Mucosa of descending colon (tissue), 3 donors: Measurements from ENCODE around the gene PLXNA3. TPM values are rescaled to one million over a fixed set of nuclear protein-coding genes. Genes with fewer than 3 reads are reported as not detected.

Experiments used
- ATAC-seq: fragments of 200-7000 bp; cut with Tn5 transposase; one replicate; pipeline ENCODE4 v1.9.1; 2020; ENCODE audit warnings: mild to moderate bottlenecking, moderate library complexity
- DNase-seq, 3 donors: peaks; one replicate each; pipeline ENCODE4 v3.0.0-alpha.2; 2020
- H3K36me3 ChIP-seq: fragments of 200-600 bp; one replicate; pipeline ENCODE4 v1.8.0; 2021; ENCODE audit warnings: low read depth, mild to moderate bottlenecking
- H3K4me1 ChIP-seq: fragments of 200-600 bp; one replicate; pipeline ENCODE4 v1.8.0; 2021; ENCODE audit warnings: low read depth, mild to moderate bottlenecking
- H3K4me3 ChIP-seq: fragments of 200-600 bp; one replicate; pipeline ENCODE4 v1.8.0; 2021; ENCODE audit warnings: mild to moderate bottlenecking
- H3K9me3 ChIP-seq: fragments of 200-600 bp; one replicate; pipeline ENCODE4 v1.8.0; 2021; ENCODE audit warnings: mild to moderate bottlenecking
- intact Hi-C, 2 donors: fragments of 100-400 bp; cut with DNase I in 1 of 2; cut with micrococcal nuclease in 1 of 2; formaldehyde crosslinking; loops; one replicate each; pipeline versions ENCODE4 v1.11.0 to v1.11.1; 2022; cut with DNase I, micrococcal nuclease
- total RNA-seq, 3 donors: library from RNA; stranded (reverse); fragmentation: NEBNext Ultra II Directional in 2 of 3; extraction: Animal tissue kit (Norgen Biotek cat#: 25700) in 2 of 3; gene quantifications; one replicate each; pipeline versions ENCODE4 v1.2.1 to v1.2.4, GENCODE V29; 2021 to 2023
- TF ChIP-seq, protein P1 (sequence below): fragments of 200-600 bp; IDR thresholded peaks from one replicate; pipeline ENCODE4 v1.8.0; 2022; ENCODE audit warnings: antibody characterized with exemption, mild to moderate bottlenecking
- donor health status: DM: no; HTN: no; CAD: no; lungs with moderate emphysema.
- donor health status: DM: no; HTN: no; CAD: no.
- donor health status: DM: no; HTN: yes; CAD: no.

PLXNA3 gene
- total RNA-seq, 3 donors from 2014 or later: 24.8 to 66.1 (median 51.7) TPM

DNA sequence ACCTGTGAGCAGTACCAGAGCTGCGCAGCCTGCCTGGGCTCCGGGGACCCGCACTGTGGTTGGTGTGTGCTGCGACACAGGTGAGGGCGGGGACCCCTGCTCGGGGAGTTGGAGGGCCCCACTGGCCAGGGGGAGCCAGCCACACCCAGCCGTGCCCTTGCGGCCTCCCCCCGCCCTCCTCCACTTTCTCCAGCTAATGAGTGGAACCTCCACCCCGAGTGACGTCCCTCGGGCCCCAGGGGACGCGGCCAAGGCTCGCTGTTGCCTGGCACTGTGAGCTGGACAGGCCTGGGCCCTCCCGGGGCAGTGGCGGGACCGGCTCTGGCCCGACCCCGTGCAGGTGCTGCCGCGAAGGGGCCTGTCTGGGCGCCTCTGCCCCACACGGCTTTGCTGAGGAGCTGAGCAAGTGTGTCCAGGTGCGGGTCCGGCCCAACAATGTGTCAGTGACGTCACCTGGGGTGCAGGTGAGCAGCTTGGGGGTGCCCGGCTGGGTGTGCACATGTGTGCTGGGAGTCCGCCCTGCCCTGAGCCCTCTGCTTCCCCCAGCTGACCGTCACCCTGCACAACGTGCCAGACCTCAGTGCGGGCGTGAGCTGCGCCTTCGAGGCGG, 5.6 kb downstream of the PLXNA3 start:
- no peaks in the 10 kb centered on the region for H3K4me1 ChIP-seq
- TF ChIP-seq, protein P1, sequence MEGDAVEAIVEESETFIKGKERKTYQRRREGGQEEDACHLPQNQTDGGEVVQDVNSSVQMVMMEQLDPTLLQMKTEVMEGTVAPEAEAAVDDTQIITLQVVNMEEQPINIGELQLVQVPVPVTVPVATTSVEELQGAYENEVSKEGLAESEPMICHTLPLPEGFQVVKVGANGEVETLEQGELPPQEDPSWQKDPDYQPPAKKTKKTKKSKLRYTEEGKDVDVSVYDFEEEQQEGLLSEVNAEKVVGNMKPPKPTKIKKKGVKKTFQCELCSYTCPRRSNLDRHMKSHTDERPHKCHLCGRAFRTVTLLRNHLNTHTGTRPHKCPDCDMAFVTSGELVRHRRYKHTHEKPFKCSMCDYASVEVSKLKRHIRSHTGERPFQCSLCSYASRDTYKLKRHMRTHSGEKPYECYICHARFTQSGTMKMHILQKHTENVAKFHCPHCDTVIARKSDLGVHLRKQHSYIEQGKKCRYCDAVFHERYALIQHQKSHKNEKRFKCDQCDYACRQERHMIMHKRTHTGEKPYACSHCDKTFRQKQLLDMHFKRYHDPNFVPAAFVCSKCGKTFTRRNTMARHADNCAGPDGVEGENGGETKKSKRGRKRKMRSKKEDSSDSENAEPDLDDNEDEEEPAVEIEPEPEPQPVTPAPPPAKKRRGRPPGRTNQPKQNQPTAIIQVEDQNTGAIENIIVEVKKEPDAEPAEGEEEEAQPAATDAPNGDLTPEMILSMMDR: no peak
- intact Hi-C loops: no loop called here
- H3K36me3 ChIP-seq: no peaks in the 10 kb centered on the region
- H3K4me3 ChIP-seq: no peak overlapping the region
- ATAC-seq: no peak
- no peaks in the 10 kb centered on the region for H3K9me3 ChIP-seq
- DNase-seq: no peak

DNA sequence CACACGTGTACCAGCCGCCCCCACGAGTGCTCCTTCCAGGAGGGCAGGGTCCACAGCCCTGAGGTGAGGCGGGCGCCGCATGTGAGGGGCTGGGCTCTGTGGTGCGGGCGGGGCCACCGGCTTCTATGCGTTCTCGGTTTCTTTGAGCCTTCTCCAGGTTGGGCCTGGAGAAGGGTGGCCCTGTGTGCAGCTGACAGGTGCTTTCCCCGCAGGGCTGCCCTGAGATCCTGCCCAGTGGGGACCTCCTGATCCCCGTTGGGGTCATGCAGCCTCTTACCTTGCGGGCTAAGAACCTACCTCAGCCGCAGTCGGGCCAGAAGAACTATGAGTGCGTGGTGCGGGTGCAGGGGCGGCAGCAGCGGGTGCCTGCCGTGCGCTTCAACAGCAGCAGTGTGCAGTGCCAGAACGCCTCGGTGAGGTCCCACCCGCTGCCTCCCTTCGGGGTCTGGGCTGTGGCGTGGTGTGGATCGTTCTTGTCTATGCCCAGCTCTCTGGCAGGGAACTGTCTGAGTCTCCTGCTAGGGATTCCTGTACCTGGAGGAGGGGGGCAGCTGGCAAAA, 6.8 kb downstream of the PLXNA3 start:
- Histone ChIP-seq H3K4me3 (no peak overlapping the region), H3K4me1 (no peaks in the 10 kb centered on the region), H3K36me3 (no peaks in the 10 kb centered on the region), H3K9me3 (no peaks in the 10 kb centered on the region)
- ATAC-seq (no peak), DNase-seq (no peak)
- TF ChIP-seq, protein P1: no peak
- intact Hi-C loops: no loop called here

DNA sequence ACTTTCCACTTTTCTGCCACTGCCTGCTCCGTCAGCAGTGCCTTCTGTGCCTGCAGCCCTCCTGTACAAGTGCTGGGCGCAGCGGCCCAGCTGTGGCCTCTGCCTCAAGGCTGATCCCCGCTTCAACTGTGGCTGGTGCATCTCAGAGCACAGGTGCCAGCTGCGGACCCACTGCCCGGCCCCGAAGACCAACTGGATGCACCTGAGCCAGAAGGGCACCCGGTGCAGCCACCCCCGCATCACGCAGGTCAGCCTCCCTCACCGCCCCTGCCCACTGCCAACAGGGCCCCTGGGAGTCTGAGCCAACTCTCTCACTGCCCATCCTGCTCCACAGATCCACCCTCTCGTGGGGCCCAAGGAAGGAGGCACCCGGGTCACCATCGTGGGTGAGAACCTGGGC, 7.5 kb downstream of the PLXNA3 start:
- Histone ChIP-seq H3K4me1 (no peaks in the 10 kb centered on the region), H3K36me3 (no peaks in the 10 kb centered on the region), H3K4me3 (no peak overlapping the region), H3K9me3 (no peaks in the 10 kb centered on the region)
- TF ChIP-seq, protein P1: no peak
- intact Hi-C loops: no loop called here
- ATAC-seq: no peak
- no peak for DNase-seq

DNA sequence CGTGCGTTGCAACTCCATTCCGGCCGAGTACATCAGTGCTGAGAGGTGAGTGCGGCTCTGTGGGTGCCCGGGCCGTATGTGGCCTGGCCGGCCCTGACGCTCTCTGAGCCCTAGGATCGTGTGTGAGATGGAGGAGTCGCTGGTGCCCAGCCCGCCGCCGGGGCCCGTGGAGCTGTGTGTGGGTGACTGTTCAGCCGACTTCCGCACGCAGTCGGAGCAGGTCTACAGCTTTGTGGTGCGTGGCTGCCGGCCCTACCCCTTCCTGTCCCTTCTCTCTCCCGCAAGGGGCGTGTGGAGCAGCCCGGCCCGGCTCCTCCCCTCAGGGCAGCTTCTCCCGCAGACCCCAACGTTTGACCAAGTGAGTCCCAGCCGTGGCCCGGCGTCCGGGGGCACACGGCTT, 8.0 kb downstream of the PLXNA3 start:
- intact Hi-C loops: no loop called here
- no peaks in the 10 kb centered on the region for H3K36me3 ChIP-seq
- TF ChIP-seq, protein P1: no peak
- H3K4me1 ChIP-seq: no peaks in the 10 kb centered on the region
- DNase-seq: no peak
- no peaks in the 10 kb centered on the region for H3K9me3 ChIP-seq
- ATAC-seq: no peak
- no peak overlapping the region for H3K4me3 ChIP-seq

DNA sequence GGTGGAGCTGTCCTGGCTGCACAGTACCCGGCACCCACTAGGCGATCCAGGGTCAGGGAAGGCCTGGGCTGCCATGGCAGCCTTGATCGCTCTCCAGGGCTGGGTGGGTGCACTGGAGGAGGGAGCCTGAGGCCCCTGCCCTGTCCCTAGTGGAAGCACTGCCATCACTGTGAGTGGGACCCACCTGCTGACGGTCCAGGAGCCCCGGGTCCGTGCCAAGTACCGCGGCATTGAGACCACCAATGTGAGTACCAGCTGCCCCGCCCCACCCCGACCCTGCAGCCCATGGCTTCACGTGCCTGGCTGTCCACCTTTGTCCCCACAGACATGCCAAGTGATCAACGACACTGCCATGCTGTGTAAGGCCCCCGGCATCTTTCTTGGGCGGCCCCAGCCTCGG, 8.8 kb downstream of the PLXNA3 start:
- intact Hi-C loops: no loop called here
- DNase-seq (no peak), ATAC-seq (no peak)
- Histone ChIP-seq H3K36me3 (no peaks in the 10 kb centered on the region), H3K4me1 (no peaks in the 10 kb centered on the region), H3K9me3 (no peaks in the 10 kb centered on the region), H3K4me3 (no peak overlapping the region)
- TF ChIP-seq, protein P1: no peak

DNA sequence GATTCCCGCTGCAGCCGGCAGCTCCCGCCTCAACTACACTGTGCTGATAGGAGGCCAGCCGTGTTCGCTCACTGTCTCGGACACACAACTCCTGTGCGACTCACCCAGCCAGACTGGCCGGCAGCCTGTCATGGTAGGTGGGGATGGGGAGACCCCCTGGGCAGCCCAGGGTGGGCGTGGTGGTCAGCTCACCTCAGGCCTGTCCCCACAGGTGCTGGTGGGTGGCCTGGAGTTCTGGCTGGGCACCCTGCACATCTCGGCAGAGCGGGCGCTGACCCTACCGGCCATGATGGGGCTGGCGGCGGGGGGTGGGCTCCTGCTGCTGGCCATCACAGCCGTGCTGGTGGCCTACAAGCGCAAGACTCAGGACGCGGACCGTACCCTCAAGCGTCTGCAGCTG, 9.5 kb downstream of the PLXNA3 start:
- no peaks in the 10 kb centered on the region for H3K36me3 ChIP-seq
- TF ChIP-seq, protein P1: no peak
- no peaks in the 10 kb centered on the region for H3K9me3 ChIP-seq
- intact Hi-C loops: no loop called here
- DNase-seq (no peak), ATAC-seq (no peak)
- no peaks in the 10 kb centered on the region for H3K4me1 ChIP-seq
- H3K4me3 ChIP-seq: no peak overlapping the region
